ENCODE results near the gene FAIM2. TPM values are rescaled to one million over a fixed set of nuclear protein-coding genes. Genes with fewer than 3 reads are reported as not detected.

FAIM2 gene
- total and polyA plus RNA-seq, 2 donors from 2014 or later: 1.3 to 5.5 TPM

DNA sequence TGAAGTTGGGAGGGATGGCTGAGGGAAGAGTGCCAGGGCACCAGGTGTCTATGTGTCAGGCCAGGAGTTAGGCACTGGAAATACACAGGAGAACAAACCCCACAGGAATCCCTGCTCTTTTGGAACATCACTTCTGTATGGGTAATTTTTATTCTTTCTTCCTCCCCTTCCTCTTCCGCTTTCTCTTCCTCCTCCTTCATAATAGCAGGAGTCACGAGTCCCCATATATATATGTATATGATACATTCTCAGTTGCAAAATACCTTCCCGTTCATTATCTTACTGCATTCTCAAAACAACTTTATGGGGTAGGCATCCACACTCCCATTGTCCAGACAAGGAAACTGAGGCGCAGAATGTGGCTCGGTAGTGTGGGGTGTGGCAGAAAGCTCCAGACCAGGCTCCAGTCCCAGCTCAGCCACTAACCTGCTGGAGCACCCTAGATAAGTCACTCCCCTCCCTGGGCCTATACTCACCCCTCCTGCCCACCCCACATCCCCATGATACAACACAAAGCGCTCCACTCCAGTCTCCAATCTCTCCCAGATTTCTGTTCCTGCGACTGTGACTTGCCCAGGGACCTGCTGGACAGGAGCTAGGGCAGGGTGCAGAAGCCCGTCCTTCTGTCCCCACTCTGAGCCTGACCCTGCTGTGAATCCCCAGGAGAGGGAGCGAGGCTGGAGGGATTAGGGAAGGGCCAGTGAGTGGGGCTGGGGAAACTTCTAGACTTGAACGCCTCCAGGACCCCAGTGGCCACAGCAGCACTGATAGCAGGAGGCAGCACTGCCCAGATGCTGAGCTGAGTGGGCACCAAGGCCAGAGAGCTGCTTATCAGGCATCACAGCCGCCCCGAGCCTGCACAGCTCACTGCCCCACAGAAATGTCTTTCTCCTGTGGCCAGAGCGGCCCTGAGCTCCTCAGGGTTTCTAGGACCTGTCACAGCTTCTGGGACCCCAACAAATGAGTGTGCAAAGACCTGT is 45.5 kb upstream of the FAIM2 start:
- no peak for FAIRE-seq
- Histone ChIP-seq H3K9me3 (ENCODE audit: control insufficient read depth in 2 of 3, insufficient read depth in 1 of 3, low read length in 3 of 3) (no peaks in the 10 kb centered on the region), H3K9ac (ENCODE audit: low read length in 3 of 3) (no peak overlapping the region), H3K36me3 (ENCODE audit: control insufficient read depth in 2 of 3, insufficient read depth in 3 of 3, low read length in 3 of 3) (no peaks in the 10 kb centered on the region), H3K4me1 (ENCODE audit: control insufficient read depth in 2 of 3, insufficient read depth in 2 of 3, low read depth in 1 of 3, low read length in 3 of 3) (peaks cover 0 to 6% (median 4%) of the 10 kb centered on the region in 3 donors), H3K4me3 (ENCODE audit: low read length in 3 of 3) (no peak overlapping the region), H3K27me3 (ENCODE audit: control insufficient read depth, insufficient read depth, low read length) (no peaks in the 10 kb centered on the region), H3K27ac (ENCODE audit: low read depth in 2 of 2, low read length in 2 of 2) (peak overlapping the region in 1 of 2 donors; percentile 15)
- intact Hi-C loops (cut with DNase I): no loop called here
- peak in 2 of 5 donors; percentile 29 to 66 for DNase-seq
- TF ChIP-seq, protein P1, sequence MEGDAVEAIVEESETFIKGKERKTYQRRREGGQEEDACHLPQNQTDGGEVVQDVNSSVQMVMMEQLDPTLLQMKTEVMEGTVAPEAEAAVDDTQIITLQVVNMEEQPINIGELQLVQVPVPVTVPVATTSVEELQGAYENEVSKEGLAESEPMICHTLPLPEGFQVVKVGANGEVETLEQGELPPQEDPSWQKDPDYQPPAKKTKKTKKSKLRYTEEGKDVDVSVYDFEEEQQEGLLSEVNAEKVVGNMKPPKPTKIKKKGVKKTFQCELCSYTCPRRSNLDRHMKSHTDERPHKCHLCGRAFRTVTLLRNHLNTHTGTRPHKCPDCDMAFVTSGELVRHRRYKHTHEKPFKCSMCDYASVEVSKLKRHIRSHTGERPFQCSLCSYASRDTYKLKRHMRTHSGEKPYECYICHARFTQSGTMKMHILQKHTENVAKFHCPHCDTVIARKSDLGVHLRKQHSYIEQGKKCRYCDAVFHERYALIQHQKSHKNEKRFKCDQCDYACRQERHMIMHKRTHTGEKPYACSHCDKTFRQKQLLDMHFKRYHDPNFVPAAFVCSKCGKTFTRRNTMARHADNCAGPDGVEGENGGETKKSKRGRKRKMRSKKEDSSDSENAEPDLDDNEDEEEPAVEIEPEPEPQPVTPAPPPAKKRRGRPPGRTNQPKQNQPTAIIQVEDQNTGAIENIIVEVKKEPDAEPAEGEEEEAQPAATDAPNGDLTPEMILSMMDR (IDR thresholded peaks at IDR 0.05; ENCODE audit: borderline replicate concordance, extremely low read depth, insufficient read depth): no peak

DNA sequence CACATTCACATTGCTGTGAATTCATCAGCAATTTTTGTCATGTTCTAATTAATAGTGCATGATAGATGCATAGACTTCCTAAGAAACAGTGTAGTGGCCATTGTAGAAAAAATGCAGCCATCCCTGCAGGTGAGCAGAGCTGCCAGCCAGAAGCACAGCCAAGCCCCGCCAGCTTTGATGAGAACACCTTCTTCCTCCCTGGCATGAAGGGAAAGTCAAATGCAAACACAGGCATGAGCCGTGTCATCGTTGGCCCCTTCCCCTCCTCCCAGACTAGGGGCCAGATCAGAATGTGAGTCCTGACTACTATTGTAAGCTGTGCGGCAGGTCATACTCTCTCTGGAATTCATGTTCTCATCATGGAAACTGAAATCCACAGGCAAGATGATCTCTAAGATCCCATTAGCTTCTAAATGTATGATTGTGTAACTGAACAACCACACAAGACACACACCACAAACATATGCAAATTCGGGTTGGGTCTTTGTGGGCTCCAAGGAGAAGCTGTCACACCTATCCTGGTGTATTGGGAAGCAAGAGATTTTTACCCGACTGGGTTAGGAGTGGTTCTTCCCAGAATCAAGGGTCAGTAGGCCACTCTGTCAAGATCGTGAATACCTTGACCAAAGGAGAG is 44.0 kb upstream of the FAIM2 start:
- Histone ChIP-seq H3K9ac (ENCODE audit: low read length in 3 of 3) (no peak overlapping the region), H3K9me3 (ENCODE audit: control insufficient read depth in 2 of 3, insufficient read depth in 1 of 3, low read length in 3 of 3) (no peaks in the 10 kb centered on the region), H3K36me3 (ENCODE audit: control insufficient read depth in 2 of 3, insufficient read depth in 3 of 3, low read length in 3 of 3) (no peaks in the 10 kb centered on the region), H3K4me1 (ENCODE audit: control insufficient read depth in 2 of 3, insufficient read depth in 2 of 3, low read depth in 1 of 3, low read length in 3 of 3) (peaks cover 0 to 6% (median 4%) of the 10 kb centered on the region in 3 donors), H3K27me3 (ENCODE audit: control insufficient read depth, insufficient read depth, low read length) (no peaks in the 10 kb centered on the region), H3K4me3 (ENCODE audit: low read length in 3 of 3) (no peak overlapping the region), H3K27ac (ENCODE audit: low read depth in 2 of 2, low read length in 2 of 2) (no peak overlapping the region)
- DNase-seq: peak in 2 of 5 donors; percentile 30 to 37
- intact Hi-C loops (cut with DNase I): no loop called here
- no peak for FAIRE-seq
- TF ChIP-seq, protein P1 (IDR thresholded peaks at IDR 0.05; ENCODE audit: borderline replicate concordance, extremely low read depth, insufficient read depth): no peak

DNA sequence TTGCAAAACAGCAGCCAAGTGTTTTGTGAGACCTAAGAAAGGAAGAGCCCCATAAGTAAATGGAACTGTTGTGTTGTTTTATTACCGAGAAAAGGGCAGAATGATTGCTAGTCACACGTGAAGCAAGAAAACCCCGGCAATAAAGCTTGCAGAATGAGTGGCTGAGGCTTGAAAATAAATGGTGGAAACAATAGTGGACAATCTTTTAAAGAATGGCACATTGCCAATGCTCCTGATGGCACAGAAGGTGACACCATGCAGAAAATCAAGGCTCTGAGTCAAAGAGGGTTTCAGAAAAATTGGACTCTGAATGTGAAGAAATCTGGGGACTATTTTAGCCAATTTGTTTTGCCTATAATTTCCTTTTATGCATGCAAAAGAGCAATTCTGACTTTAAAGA is 42.8 kb upstream of the FAIM2 start:
- H3K27ac ChIP-seq (ENCODE audit: low read depth in 2 of 2, low read length in 2 of 2): no peak overlapping the region
- TF ChIP-seq, protein P1 (IDR thresholded peaks at IDR 0.05; ENCODE audit: borderline replicate concordance, extremely low read depth, insufficient read depth): no peak
- no peak overlapping the region for H3K4me3 ChIP-seq (ENCODE audit: low read length in 3 of 3)
- no peak overlapping the region for H3K9ac ChIP-seq (ENCODE audit: low read length in 3 of 3)
- no peaks in the 10 kb centered on the region for H3K36me3 ChIP-seq (ENCODE audit: control insufficient read depth in 2 of 3, insufficient read depth in 3 of 3, low read length in 3 of 3)
- no peaks in the 10 kb centered on the region for H3K27me3 ChIP-seq (ENCODE audit: control insufficient read depth, insufficient read depth, low read length)
- intact Hi-C loops (cut with DNase I): no loop called here
- DNase-seq (no peak), FAIRE-seq (no peak)
- H3K4me1 ChIP-seq (ENCODE audit: control insufficient read depth in 2 of 3, insufficient read depth in 2 of 3, low read depth in 1 of 3, low read length in 3 of 3): peaks cover 0 to 6% (median 4%) of the 10 kb centered on the region in 3 donors
- H3K9me3 ChIP-seq (ENCODE audit: control insufficient read depth in 2 of 3, insufficient read depth in 1 of 3, low read length in 3 of 3): no peaks in the 10 kb centered on the region

Data from kidney (tissue), 14 donors.